Neural progenitor cell (in vitro differentiated cells): ENCODE data around the gene TGFBR2. TPM values are rescaled to one million over a fixed set of nuclear protein-coding genes. Genes with fewer than 3 reads are reported as not detected.

Experiments used
- DNase-seq: peaks from one replicate; pipeline ENCODE4 v3.0.0-alpha.2; 2016; ENCODE audit warnings: low spot score
- H2AFZ ChIP-seq: fragments of 200-600 bp; sonication (generic); replicated peaks from 2 replicates; pipeline ENCODE4 v1.6.1; 2016; ENCODE audit warnings: antibody characterized with exemption
- H3F3A ChIP-seq: fragments of 200-600 bp; sonication (generic); 2 replicates; pipeline ENCODE4 v1.6.1; 2016; ENCODE audit warnings: antibody characterized with exemption, low read depth
- H3K27ac ChIP-seq: fragments of 200-600 bp; sonication (generic); 2 replicates; pipeline ENCODE4 v1.5.1; 2016; ENCODE audit warnings: mild to moderate bottlenecking
- H3K27me3 ChIP-seq: fragments of 200-600 bp; sonication (generic); 2 replicates; pipeline ENCODE4 v1.6.1; 2016; ENCODE audit warnings: mild to moderate bottlenecking, moderate library complexity
- H3K36me3 ChIP-seq: fragments of 200-600 bp; sonication (generic); 2 replicates; pipeline ENCODE4 v1.5.1; 2016
- H3K4me1 ChIP-seq: fragments of 200-600 bp; sonication (generic); 2 replicates; pipeline ENCODE4 v1.6.1; 2016; ENCODE audit warnings: mixed run types
- H3K4me2 ChIP-seq: fragments of 200-600 bp; sonication (generic); 2 replicates; pipeline ENCODE4 v1.6.1; 2016
- H3K4me3 ChIP-seq: fragments of 200-600 bp; sonication (generic); 2 replicates; pipeline ENCODE4 v1.5.1; 2016
- H3K79me2 ChIP-seq: fragments of 200-600 bp; sonication (generic); 2 replicates; pipeline ENCODE4 v1.6.1; 2016; ENCODE audit warnings: low read depth
- H3K9ac ChIP-seq: fragments of 200-600 bp; sonication (generic); 2 replicates; pipeline ENCODE4 v1.6.1; 2016
- H3K9me3 ChIP-seq: fragments of 200-600 bp; sonication (generic); 2 replicates; pipeline ENCODE4 v1.5.1; 2016; ENCODE audit warnings: low read depth
- H4K20me1 ChIP-seq: fragments of 200-600 bp; sonication (generic); 2 replicates; pipeline ENCODE4 v1.6.1; 2016; ENCODE audit warnings: low read depth
- H3K27ac Mint-ChIP-seq: 3 replicates; pipeline ENCODE4 v1.8.0; 2021; ENCODE audit warnings: mixed read lengths
- H3K27me3 Mint-ChIP-seq: 2 replicates; pipeline ENCODE4 v1.8.0; 2022; ENCODE audit warnings: low read depth, mild to moderate bottlenecking, inconsistent platforms, moderate library complexity, mixed read lengths; ENCODE audit not compliant: insufficient read depth
- H3K36me3 Mint-ChIP-seq: 3 replicates; pipeline ENCODE4 v1.8.0; 2021; ENCODE audit warnings: mixed read lengths
- H3K4me1 Mint-ChIP-seq: 3 replicates; pipeline ENCODE4 v1.8.0; 2021; ENCODE audit warnings: mixed read lengths
- H3K4me3 Mint-ChIP-seq: 3 replicates; pipeline ENCODE4 v1.8.0; 2021; ENCODE audit warnings: mild to moderate bottlenecking, moderate library complexity, mixed read lengths
- H3K9me3 Mint-ChIP-seq: 3 replicates; pipeline ENCODE4 v1.8.0; 2020; ENCODE audit warnings: mixed read lengths
- CTCF ChIP-seq: fragments of 200-600 bp; sonication (generic); IDR thresholded peaks from 2 replicates; pipeline ENCODE4 v1.5.1; 2017; ENCODE audit warnings: antibody characterized with exemption, mild to moderate bottlenecking
- EZH2 ChIP-seq: fragments of 200-600 bp; sonication (generic); IDR thresholded peaks from 2 replicates; pipeline ENCODE4 v1.6.1; 2017; ENCODE audit warnings: antibody characterized with exemption, mild to moderate bottlenecking, moderate library complexity
- EZH2phosphoT487 ChIP-seq: fragments of 200-600 bp; sonication (generic); IDR thresholded peaks from 2 replicates; pipeline ENCODE4 v1.6.1; 2017; ENCODE audit warnings: antibody characterized with exemption
- total RNA-seq: library from RNA; depleted of rRNA; stranded (reverse); fragments of >200 nt; gene quantifications from 2 replicates; pipeline ENCODE4 v1.2.3, GENCODE V29; 2015; ENCODE audit warnings: low replicate concordance

TGFBR2 gene
- total RNA-seq, 1 donor from 2014 or later, result 7.3 TPM

DNA sequence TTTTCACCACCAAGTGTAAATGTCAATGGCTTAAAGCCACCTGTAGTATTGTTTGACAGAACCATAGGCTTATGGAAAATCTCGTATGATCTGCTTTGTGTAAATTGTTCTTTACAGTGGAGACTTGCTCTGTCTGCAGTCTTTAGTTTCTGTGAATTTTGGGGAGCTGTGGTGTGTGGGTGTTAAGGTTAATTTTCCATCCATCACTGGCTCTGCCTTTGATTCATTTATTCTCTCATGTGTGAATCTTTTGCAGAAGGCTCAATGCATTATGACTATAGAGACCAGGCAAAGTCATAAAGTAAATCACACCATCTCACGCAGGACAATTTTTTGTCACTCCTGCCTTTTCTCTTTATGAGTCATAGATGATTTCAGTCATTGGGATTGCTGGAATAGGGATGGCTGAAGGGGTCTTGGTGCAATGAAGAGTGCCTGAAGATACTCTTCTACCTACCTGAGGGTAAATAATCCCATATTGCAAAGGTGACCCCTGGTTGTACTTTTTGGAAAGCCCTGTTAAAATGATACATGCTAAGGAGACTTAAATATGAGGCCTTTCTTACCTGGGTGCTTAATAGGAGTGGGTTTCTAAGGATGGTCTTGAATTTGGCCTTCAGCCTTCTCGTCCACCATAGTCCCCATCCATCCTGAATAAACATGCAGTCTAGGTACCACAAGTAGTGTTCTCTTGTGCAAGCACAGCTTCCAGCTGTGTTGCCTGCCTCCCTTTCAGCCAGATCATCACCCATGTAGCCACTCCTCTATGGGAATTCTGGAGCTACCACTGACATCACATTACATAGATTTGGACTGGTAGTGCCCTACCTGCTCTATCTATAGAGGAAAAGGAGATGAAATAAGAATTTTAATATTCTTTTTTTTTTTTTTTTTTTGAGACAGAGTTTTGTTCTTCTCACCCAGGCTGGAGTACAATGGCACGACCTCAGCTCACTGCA, 14.3 kb downstream of the TGFBR2 start:
- no peaks in the 10 kb centered on the region for H3K27me3 Mint-ChIP-seq
- no peaks in the 10 kb centered on the region for H4K20me1 ChIP-seq
- peaks cover 26% of the 10 kb centered on the region for H3K79me2 ChIP-seq

GRCh38 chr3:30621576-30621975, 15.2 kb downstream of the TGFBR2 start:
- peaks cover 26% of the 10 kb centered on the region for H3K79me2 ChIP-seq
- H3K27me3 Mint-ChIP-seq, result no peaks in the 10 kb centered on the region
- H3K9me3 Mint-ChIP-seq, result peaks cover 2% of the 10 kb centered on the region
- peaks cover 3% of the 10 kb centered on the region for H3K4me1 ChIP-seq
- no peak for DNase-seq
- H3K27ac ChIP-seq, result no peak overlapping the region
- H4K20me1 ChIP-seq, result no peaks in the 10 kb centered on the region
- no peak for TF ChIP-seq EZH2phosphoT487
- no peak for TF ChIP-seq CTCF
- TF ChIP-seq EZH2, result no peak
- peaks cover 25% of the 10 kb centered on the region for H3K36me3 Mint-ChIP-seq
- no peaks in the 10 kb centered on the region for H3K36me3 ChIP-seq
- H3K4me3 Mint-ChIP-seq, result no peak overlapping the region
- no peak overlapping the region for H3K4me2 ChIP-seq
- H3K27me3 ChIP-seq, result no peaks in the 10 kb centered on the region
- H3K4me1 Mint-ChIP-seq, result peaks cover 8% of the 10 kb centered on the region
- no peaks in the 10 kb centered on the region for H3F3A ChIP-seq
- no peak overlapping the region for H3K9ac ChIP-seq
- no peak overlapping the region for H3K4me3 ChIP-seq
- H3K9me3 ChIP-seq, result no peaks in the 10 kb centered on the region
- no peak overlapping the region for H3K27ac Mint-ChIP-seq
- no peak overlapping the region for H2AFZ ChIP-seq

More for the DNA sequence above, 14.3 kb downstream of the TGFBR2 start:
- H3K27ac ChIP-seq, result no peak overlapping the region
- H3F3A ChIP-seq, result no peaks in the 10 kb centered on the region
- H3K27me3 ChIP-seq, result no peaks in the 10 kb centered on the region
- H3K9me3 ChIP-seq, result no peaks in the 10 kb centered on the region
- TF ChIP-seq EZH2phosphoT487, result no peak
- no peaks in the 10 kb centered on the region for H3K36me3 ChIP-seq
- H3K4me1 ChIP-seq, result no peaks in the 10 kb centered on the region
- Mint-ChIP-seq H3K4me3 (no peak overlapping the region), H3K9me3 (peaks cover 2% of the 10 kb centered on the region), H3K4me1 (no peaks in the 10 kb centered on the region), H3K27ac (no peak overlapping the region), H3K36me3 (peaks cover 25% of the 10 kb centered on the region)
- no peak overlapping the region for H3K9ac ChIP-seq
- no peak for DNase-seq
- no peak overlapping the region for H3K4me2 ChIP-seq
- no peak overlapping the region for H2AFZ ChIP-seq
- no peak overlapping the region for H3K4me3 ChIP-seq

DNA sequence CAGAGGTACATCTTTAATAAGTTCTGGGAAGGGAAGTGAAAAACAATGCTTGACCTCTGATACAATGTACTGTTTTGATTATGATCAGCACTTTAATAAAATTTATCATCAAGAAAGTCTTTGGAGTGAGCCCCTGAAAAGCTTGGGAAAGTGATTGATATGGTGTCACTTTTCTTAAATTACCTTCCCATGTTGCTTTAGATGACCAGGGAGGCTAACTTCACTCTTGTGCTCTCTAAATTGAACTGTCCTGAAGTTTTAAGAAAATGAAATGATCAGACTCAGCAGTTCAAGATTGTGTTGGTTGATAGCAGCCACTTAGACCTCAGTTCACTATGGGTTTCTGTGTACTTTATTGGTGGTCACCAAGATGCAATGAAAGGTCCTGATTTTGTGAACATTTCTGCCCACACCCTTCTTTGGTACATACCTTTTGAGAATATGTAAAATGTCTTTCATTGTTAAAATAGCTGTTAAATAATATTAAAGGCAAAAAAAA, 15.7 kb downstream of the TGFBR2 start:
- TF ChIP-seq EZH2phosphoT487 (no peak), EZH2 (no peak), CTCF (no peak)
- Mint-ChIP-seq H3K4me1 (peaks cover 10% of the 10 kb centered on the region), H3K36me3 (peaks cover 25% of the 10 kb centered on the region), H3K27me3 (no peaks in the 10 kb centered on the region), H3K27ac (no peak overlapping the region), H3K9me3 (peaks cover 2% of the 10 kb centered on the region), H3K4me3 (no peak overlapping the region)
- Histone ChIP-seq H3K9ac (no peak overlapping the region), H3K36me3 (no peaks in the 10 kb centered on the region), H3K4me1 (peaks cover 6% of the 10 kb centered on the region), H2AFZ (no peak overlapping the region), H3K9me3 (no peaks in the 10 kb centered on the region), H3K27me3 (no peaks in the 10 kb centered on the region), H3K4me2 (no peak overlapping the region), H3K79me2 (peaks cover 21% of the 10 kb centered on the region), H3K4me3 (no peak overlapping the region), H4K20me1 (no peaks in the 10 kb centered on the region), H3F3A (no peaks in the 10 kb centered on the region), H3K27ac (no peak overlapping the region)
- no peak for DNase-seq

- no peak overlapping the region for H3K4me2 ChIP-seq
These were observed 16.4 kb downstream of the TGFBR2 start for GRCh38 chr3:30622790-30623189.

More at GRCh38 chr3:30622790-30623189, 16.4 kb downstream of the TGFBR2 start:
- TF ChIP-seq EZH2 (no peak), CTCF (no peak), EZH2phosphoT487 (no peak)
- Histone ChIP-seq H2AFZ (no peak overlapping the region), H4K20me1 (no peaks in the 10 kb centered on the region), H3K27ac (no peak overlapping the region), H3K79me2 (peaks cover 19% of the 10 kb centered on the region), H3K9me3 (no peaks in the 10 kb centered on the region), H3K27me3 (no peaks in the 10 kb centered on the region), H3K36me3 (no peaks in the 10 kb centered on the region), H3K4me1 (peaks cover 8% of the 10 kb centered on the region), H3K9ac (no peak overlapping the region), H3F3A (peaks cover 4% of the 10 kb centered on the region), H3K4me3 (no peak overlapping the region)
- no peak for DNase-seq
- Mint-ChIP-seq H3K36me3 (peaks cover 25% of the 10 kb centered on the region), H3K27ac (no peak overlapping the region), H3K27me3 (no peaks in the 10 kb centered on the region), H3K4me3 (no peak overlapping the region), H3K9me3 (peaks cover 2% of the 10 kb centered on the region), H3K4me1 (peaks cover 10% of the 10 kb centered on the region)
